ENCODE data around the gene FUT9.

The FUT9 gene

GRCh38 chr6:96212066-96212465, 196.3 kb downstream of the FUT9 start:
- no peak for DNase-seq (ENCODE audit: low read depth)
- H3K4me3 ChIP-seq (ENCODE audit: low read depth, low read length), result no peak overlapping the region
- TF ChIP-seq CTCF (IDR thresholded peaks at IDR 0.05; ENCODE audit: low read depth, low read length, missing control alignments), result no peak

GRCh38 chr6:96213784-96214183, 198.0 kb downstream of the FUT9 start:
- TF ChIP-seq CTCF (IDR thresholded peaks at IDR 0.05; ENCODE audit: low read depth, low read length, missing control alignments), result no peak
- H3K4me3 ChIP-seq (ENCODE audit: low read depth, low read length), result no peak overlapping the region
- DNase-seq (ENCODE audit: low read depth), result no peak

- no peak for TF ChIP-seq CTCF (IDR thresholded peaks at IDR 0.05; ENCODE audit: low read depth, low read length, missing control alignments)
- DNase-seq (ENCODE audit: low read depth), result no peak
- no peak overlapping the region for H3K4me3 ChIP-seq (ENCODE audit: low read depth, low read length)
These were observed 207.9 kb downstream of the FUT9 start for GRCh38 chr6:96223695-96224094.

- no peak for TF ChIP-seq CTCF (IDR thresholded peaks at IDR 0.05; ENCODE audit: low read depth, low read length, missing control alignments)
- H3K4me3 ChIP-seq (ENCODE audit: low read depth, low read length), result no peak overlapping the region
- DNase-seq (ENCODE audit: low read depth), result no peak
These were observed 211.4 kb downstream of the FUT9 start for GRCh38 chr6:96227135-96227534.

GRCh38 chr6:96234444-96234843, 218.7 kb downstream of the FUT9 start:
- no peak for DNase-seq (ENCODE audit: low read depth)
- no peak overlapping the region for H3K4me3 ChIP-seq (ENCODE audit: low read depth, low read length)
- no peak for TF ChIP-seq CTCF (IDR thresholded peaks at IDR 0.05; ENCODE audit: low read depth, low read length, missing control alignments)

GRCh38 chr6:96235927-96236326, 220.2 kb downstream of the FUT9 start:
- TF ChIP-seq CTCF (IDR thresholded peaks at IDR 0.05; ENCODE audit: low read depth, low read length, missing control alignments), result no peak
- H3K4me3 ChIP-seq (ENCODE audit: low read depth, low read length), result no peak overlapping the region
- DNase-seq (ENCODE audit: low read depth), result no peak

- no peak overlapping the region for H3K4me3 ChIP-seq (ENCODE audit: low read depth, low read length)
- no peak for TF ChIP-seq CTCF (IDR thresholded peaks at IDR 0.05; ENCODE audit: low read depth, low read length, missing control alignments)
- no peak for DNase-seq (ENCODE audit: low read depth)
These were observed 220.7 kb downstream of the FUT9 start for GRCh38 chr6:96236471-96236870.

Measured in GM12864 (cell line).